HG03460 (cell line): ENCODE results near the gene SLC44A4.
"Not testable (repeated sequence)": the region's sequence is repeated elsewhere in the genome, so short reads cannot be mapped to it uniquely, and the experiment has no call there.

Source experiments
- ATAC-seq: cut with Tn5 transposase; IDR thresholded peaks from one replicate; pipeline ENCODE4 v1.9.1; 2021; ENCODE audit not compliant: unreplicated experiment

SLC44A4 gene

GRCh38 chr6:31860349-31860748 lies 18.4 kb downstream of the SLC44A4 start:
- ATAC-seq: no peak

GRCh38 chr6:31859923-31860322 lies 18.9 kb downstream of the SLC44A4 start:
- ATAC-seq: no peak

- ATAC-seq: no peak
Measured at GRCh38 chr6:31858707-31859106, 20.1 kb downstream of the SLC44A4 start.

- ATAC-seq: not testable (repeated sequence)
Measured at GRCh38 chr6:31857774-31858173, 21.0 kb downstream of the SLC44A4 start.

- not testable (repeated sequence) for ATAC-seq
Measured at GRCh38 chr6:31851980-31852718, 26.6 kb downstream of the SLC44A4 start.

GRCh38 chr6:31851485-31851832 lies 27.3 kb downstream of the SLC44A4 start:
- ATAC-seq: no peak

DNA sequence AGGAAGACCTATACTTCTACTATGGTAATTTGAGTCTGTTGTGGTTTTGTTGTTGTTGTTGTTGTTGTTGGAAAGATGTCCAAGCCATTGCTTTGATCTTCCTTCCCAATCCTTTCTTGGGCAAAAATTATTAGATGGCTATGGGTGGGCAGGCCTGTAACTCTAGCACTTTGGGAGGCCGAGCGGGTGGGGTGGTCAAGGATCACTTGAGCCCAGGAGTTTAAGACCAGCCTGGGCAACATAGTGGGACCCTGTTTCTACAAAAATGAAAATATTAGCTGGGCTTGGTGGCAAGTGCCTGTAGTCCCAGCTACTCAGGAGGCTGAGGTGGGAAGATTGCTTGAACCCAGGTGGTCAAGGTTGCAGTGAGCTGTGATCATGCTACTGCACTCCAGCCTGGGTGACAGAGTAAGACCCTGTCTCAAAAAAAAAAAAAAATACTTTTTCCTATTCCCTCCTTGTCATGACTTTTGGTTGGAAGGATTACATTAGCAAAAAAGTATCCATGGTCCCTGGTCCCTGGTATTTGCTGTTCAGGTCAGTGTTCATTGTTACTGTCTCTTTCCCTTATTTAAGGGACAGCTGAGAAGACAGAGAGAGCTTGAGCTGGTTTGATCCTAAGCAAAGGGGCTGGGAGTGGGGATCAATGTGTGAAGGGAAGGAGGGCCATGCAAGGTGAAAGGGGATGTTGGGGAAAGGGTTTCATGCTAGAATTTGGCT lies 27.9 kb downstream of the SLC44A4 start:
- no peak for ATAC-seq

GRCh38 chr6:31847276-31847978 lies 31.4 kb downstream of the SLC44A4 start:
- no peak for ATAC-seq

DNA sequence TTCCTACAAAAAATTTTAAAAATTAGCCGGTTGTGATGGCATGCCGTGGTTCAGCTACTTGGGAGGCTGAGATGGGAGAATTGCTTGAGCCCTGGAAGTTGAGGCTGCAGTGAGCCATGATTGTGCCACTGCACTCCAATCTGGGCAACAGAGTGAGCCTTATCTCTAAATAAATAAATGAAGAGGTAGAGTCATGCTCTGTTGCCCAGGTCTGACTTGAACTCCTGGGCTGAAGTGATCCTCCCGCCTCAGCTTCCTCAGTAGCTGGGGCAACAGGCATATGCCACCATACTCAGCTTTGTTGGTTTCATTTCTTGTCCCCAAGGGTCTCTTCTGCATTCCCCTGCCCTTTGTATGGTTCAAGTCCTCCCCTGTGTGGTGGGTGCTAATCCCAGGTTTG lies 34.3 kb downstream of the SLC44A4 start:
- ATAC-seq: no peak

- ATAC-seq: no peak
Measured at GRCh38 chr6:31842053-31842452, 36.7 kb downstream of the SLC44A4 start.

DNA sequence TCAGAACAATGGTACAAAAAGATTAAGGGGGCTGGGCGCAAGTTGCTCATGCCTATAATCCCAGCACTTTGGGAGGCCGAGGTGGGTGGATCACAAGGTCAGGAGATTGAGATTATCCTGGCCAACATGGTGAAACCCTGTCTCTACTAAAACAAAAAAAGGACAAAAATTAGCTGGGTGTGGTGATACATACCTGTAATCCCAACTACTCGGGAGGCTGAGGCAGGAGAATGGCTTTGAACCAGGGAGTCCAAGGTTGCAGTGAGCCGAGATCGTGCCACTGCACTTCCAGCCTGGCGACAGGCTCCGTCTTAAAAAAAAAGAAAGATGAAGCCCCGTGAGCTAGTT lies 39.0 kb downstream of the SLC44A4 start:
- not testable (repeated sequence) for ATAC-seq

- no peak for ATAC-seq
Measured at GRCh38 chr6:31838968-31839367, 39.8 kb downstream of the SLC44A4 start.

- not testable (repeated sequence) for ATAC-seq
Measured at GRCh38 chr6:31838114-31838553, 40.7 kb downstream of the SLC44A4 start.

- ATAC-seq: no peak
Measured at GRCh38 chr6:31837369-31838113, 41.3 kb downstream of the SLC44A4 start.

- no peak for ATAC-seq
Measured at GRCh38 chr6:31836474-31837368, 42.1 kb downstream of the SLC44A4 start.

DNA sequence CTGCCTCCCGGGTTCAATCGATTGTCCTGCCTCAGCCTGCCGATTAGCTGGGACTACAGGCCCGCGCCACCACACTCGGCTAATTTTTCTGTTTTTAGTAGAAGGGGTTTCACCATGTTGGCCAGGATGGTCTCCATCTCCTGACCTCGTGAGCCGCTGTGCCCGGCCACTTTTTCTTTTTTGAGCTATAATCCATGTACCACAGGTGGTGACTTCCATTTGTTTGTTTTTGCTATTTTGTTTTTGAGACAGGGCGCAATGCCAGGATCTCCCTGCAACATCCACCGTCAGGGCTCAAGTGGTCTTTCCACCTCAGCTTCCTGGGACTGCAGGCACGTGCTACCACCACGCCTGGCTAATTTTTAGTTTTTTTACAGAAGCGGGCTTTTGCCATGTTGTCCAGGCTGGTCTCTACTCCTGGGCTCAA lies 42.7 kb downstream of the SLC44A4 start:
- ATAC-seq: no peak

GRCh38 chr6:31834367-31835250 lies 44.2 kb downstream of the SLC44A4 start:
- no peak for ATAC-seq

- no peak for ATAC-seq
Measured at GRCh38 chr6:31831350-31832215, 47.2 kb downstream of the SLC44A4 start.
